Liver (tissue), 9 donors: ENCODE results near the gene RAB30. TPM values are rescaled to one million over a fixed set of nuclear protein-coding genes. Genes with fewer than 3 reads are reported as not detected.

ENCODE experiments used
- DNase-seq: peaks from one replicate; pipeline ENCODE4 v3.0.0-alpha.2; 2017; ENCODE audit warnings: low spot score
- H3K27ac ChIP-seq, 2 donors: one replicate each; pipeline ENCODE4 v1.7.0; 2013; ENCODE audit warnings: inconsistent platforms in 2 of 2, low read length in 2 of 2, control low read depth in 1 of 2, low read depth in 1 of 2, mild to moderate bottlenecking in 1 of 2
- H3K27me3 ChIP-seq, 4 donors: one replicate each; pipeline versions ENCODE4 v1.6.1 to v1.7.0; 2013; ENCODE audit warnings: low read length in 3 of 4, inconsistent platforms in 1 of 4, mild to moderate bottlenecking in 1 of 4, moderate library complexity in 1 of 4; ENCODE audit not compliant: control insufficient read depth in 4 of 4, insufficient read depth in 4 of 4
- H3K36me3 ChIP-seq, 4 donors: one replicate each; pipeline versions ENCODE4 v1.6.1 to v1.7.0; 2013; ENCODE audit warnings: low read length in 3 of 4, mild to moderate bottlenecking in 3 of 4, low read depth in 1 of 4, moderate library complexity in 1 of 4; ENCODE audit not compliant: control insufficient read depth in 4 of 4, insufficient read depth in 3 of 4
- H3K4me1 ChIP-seq, 4 donors: one replicate each; pipeline versions ENCODE4 v1.6.1 to v1.7.0; 2013; ENCODE audit warnings: low read length in 3 of 4, mild to moderate bottlenecking in 3 of 4, moderate library complexity in 1 of 4; ENCODE audit not compliant: control insufficient read depth in 4 of 4, insufficient read depth in 4 of 4
- H3K4me3 ChIP-seq, 3 donors: one replicate each; pipeline versions ENCODE4 v1.6.1 to v1.7.0; 2013; ENCODE audit warnings: low read length in 3 of 3, control low read depth in 1 of 3, low read depth in 1 of 3, mild to moderate bottlenecking in 1 of 3
- H3K9ac ChIP-seq, 2 donors: one replicate each; pipeline ENCODE4 v1.7.0; 2013; ENCODE audit warnings: low read length in 2 of 2, mild to moderate bottlenecking in 2 of 2, moderate library complexity in 2 of 2, control low read depth in 1 of 2, low read depth in 1 of 2
- H3K9me3 ChIP-seq, 4 donors: one replicate each; pipeline versions ENCODE4 v1.6.1 to v1.7.0; 2013; ENCODE audit warnings: low read length in 3 of 4; ENCODE audit not compliant: control insufficient read depth in 4 of 4
- ATF3 ChIP-seq: IDR thresholded peaks from 2 replicates; pipeline ENCODE4 v1.6.1; 2016; ENCODE audit warnings: antibody characterized with exemption
- CTCF ChIP-seq: fragments of 150-350 bp; IDR thresholded peaks from 2 replicates; pipeline ENCODE4 v1.5.1; 2017; ENCODE audit warnings: improper control_type of control experiment, low read depth, low read length; ENCODE audit not compliant: missing input control
- EGR1 ChIP-seq, 2 donors: IDR thresholded peaks; 2 replicates each; pipeline ENCODE4 v1.6.1; 2016 to 2018; ENCODE audit warnings: antibody characterized with exemption in 2 of 2, low read depth in 2 of 2
- FOXA1 ChIP-seq: IDR thresholded peaks from 2 replicates; pipeline ENCODE4 v1.6.1; 2016; ENCODE audit warnings: antibody characterized with exemption
- FOXA2 ChIP-seq: IDR thresholded peaks from 2 replicates; pipeline ENCODE4 v1.6.1; 2016; ENCODE audit warnings: antibody characterized with exemption
- GABPA ChIP-seq, 2 donors: IDR thresholded peaks in 1 of 2; conservative IDR thresholded peaks in 1 of 2; 2 replicates each; pipeline ENCODE4 v1.6.1; 2016; ENCODE audit warnings: antibody characterized with exemption in 2 of 2, mild to moderate bottlenecking in 1 of 2, moderate library complexity in 1 of 2
- HNF4A ChIP-seq, 2 donors: conservative IDR thresholded peaks; 2 replicates each; pipeline ENCODE4 v1.6.1; 2016; ENCODE audit warnings: antibody characterized with exemption in 2 of 2, mild to moderate bottlenecking in 2 of 2
- HNF4G ChIP-seq: IDR thresholded peaks from 2 replicates; pipeline ENCODE4 v1.6.1; 2016; ENCODE audit warnings: antibody characterized with exemption
- JUND ChIP-seq, 2 donors: IDR thresholded peaks; 2 replicates each; pipeline ENCODE4 v1.6.1; 2016; ENCODE audit warnings: antibody characterized with exemption in 2 of 2
- MAX ChIP-seq: IDR thresholded peaks from 2 replicates; pipeline ENCODE4 v1.6.1; 2016; ENCODE audit warnings: antibody characterized with exemption
- NR2F2 ChIP-seq: IDR thresholded peaks from 2 replicates; pipeline ENCODE4 v1.6.1; 2016; ENCODE audit warnings: antibody characterized with exemption
- RAD21 ChIP-seq, 2 donors: IDR thresholded peaks; 2 replicates each; pipeline ENCODE4 v1.6.1; 2016; ENCODE audit warnings: antibody characterized with exemption in 2 of 2, mild to moderate bottlenecking in 2 of 2
- REST ChIP-seq: IDR thresholded peaks from 2 replicates; pipeline ENCODE4 v1.6.1; 2016; ENCODE audit warnings: antibody characterized with exemption, mild to moderate bottlenecking
- RXRA ChIP-seq, 2 donors: IDR thresholded peaks; 2 replicates each; pipeline ENCODE4 v1.6.1; 2017 to 2018; ENCODE audit warnings: antibody characterized with exemption in 2 of 2, mild to moderate bottlenecking in 1 of 2
- SP1 ChIP-seq: IDR thresholded peaks from 2 replicates; pipeline ENCODE4 v1.6.1; 2018; ENCODE audit warnings: antibody characterized with exemption, mild to moderate bottlenecking
- TAF1 ChIP-seq: conservative IDR thresholded peaks from 2 replicates; pipeline ENCODE4 v1.6.1; 2016; ENCODE audit warnings: antibody characterized with exemption, mild to moderate bottlenecking
- YY1 ChIP-seq: IDR thresholded peaks from 2 replicates; pipeline ENCODE4 v1.6.1; 2016; ENCODE audit warnings: antibody characterized with exemption, mild to moderate bottlenecking
- ZBTB33 ChIP-seq: IDR thresholded peaks from 2 replicates; pipeline ENCODE4 v1.6.1; 2016; ENCODE audit warnings: antibody characterized with exemption
- polyA plus RNA-seq, 2 donors: library from polyadenylated mRNA; stranded (reverse) in 1 of 2; unstranded in 1 of 2; fragments of 200-250 nt in 1 of 2; fragments of >200 nt in 1 of 2; fragmentation: Nextera tagmentation in 1 of 2; extraction: Ambion mirVana in 1 of 2; gene quantifications; one replicate each; pipeline versions ENCODE4 v1.2.1 to v1.2.3, GENCODE V29; 2013 to 2015
- total RNA-seq, 2 donors: library from RNA; depleted of rRNA; stranded (reverse); fragments of >200 nt; gene quantifications; one replicate each; pipeline ENCODE4 v1.2.3, GENCODE V29; 2014
- donor health status: healthy.
- donor health status: healthy.
- donor health status: healthy.
- donor health status: healthy.
- donor health status: healthy.

Gene RAB30
- total and polyA plus RNA-seq, 4 donors = 2.4 to 5.4 (median 3.2) TPM

- no peaks in the 10 kb centered on the region for H3K9me3 ChIP-seq
- no peak for DNase-seq
- TF ChIP-seq GABPA (IDR thresholded peaks at IDR 0.05 in 1 of 2, conservative IDR thresholded peaks at IDR 0.05 in 1 of 2) (no peak), TAF1 (no peak), ATF3 (no peak), ZBTB33 (no peak), SP1 (no peak), NR2F2 (no peak), HNF4A (conservative IDR thresholded peaks at IDR 0.05) (no peak), EGR1 (IDR thresholded peaks at IDR 0.05; ENCODE audit: low read depth in 2 of 2) (no peak), CTCF (no peak), MAX (no peak), HNF4G (no peak), REST (no peak), YY1 (no peak), FOXA2 (no peak), RAD21 (IDR thresholded peaks at IDR 0.05) (no peak), JUND (IDR thresholded peaks at IDR 0.05) (no peak), FOXA1 (no peak)
These were observed 122.3 kb downstream of the RAB30 start for GRCh38 chr11:82949352-82949751.

GRCh38 chr11:82945682-82946081 is 126.0 kb downstream of the RAB30 start:
- Histone ChIP-seq H3K9me3 (no peaks in the 10 kb centered on the region), H3K36me3 (no peaks in the 10 kb centered on the region), H3K9ac (no peak overlapping the region), H3K4me1 (no peaks in the 10 kb centered on the region), H3K27ac (no peak overlapping the region), H3K27me3 (no peaks in the 10 kb centered on the region), H3K4me3 (no peak overlapping the region)
- DNase-seq = no peak
- no peak for TF ChIP-seq FOXA1
- TF ChIP-seq SP1 = no peak
- no peak for TF ChIP-seq TAF1
- no peak for TF ChIP-seq YY1
- TF ChIP-seq RXRA (IDR thresholded peaks at IDR 0.05) = no peak
- TF ChIP-seq CTCF = no peak
- no peak for TF ChIP-seq MAX
- no peak for TF ChIP-seq HNF4G
- no peak for TF ChIP-seq REST
- TF ChIP-seq RAD21 (IDR thresholded peaks at IDR 0.05) = no peak
- no peak for TF ChIP-seq ATF3

More at GRCh38 chr11:82949352-82949751, 122.3 kb downstream of the RAB30 start:
- Histone ChIP-seq H3K4me1 (no peaks in the 10 kb centered on the region), H3K27me3 (no peaks in the 10 kb centered on the region), H3K9ac (no peak overlapping the region), H3K4me3 (no peak overlapping the region), H3K27ac (no peak overlapping the region), H3K36me3 (no peaks in the 10 kb centered on the region)
